Measurements from ENCODE around the gene ZNF30. TPM values are rescaled to one million over a fixed set of nuclear protein-coding genes. Genes with fewer than 3 reads are reported as not detected.
A peak's percentile ranks its signal among the peaks of the same experiment; 100 is the strongest.
"Not testable (repeated sequence)": the region's sequence is repeated elsewhere in the genome, so short reads cannot be mapped to it uniquely, and the experiment has no call there.

The ZNF30 gene
- 1 to 10 TPM; 4.1 TPM for total RNA-seq

- peak within 1 kb of the TSS; percentile 91 for H3K4me3 Mint-ChIP-seq
- ChIA-PET CTCF (interaction anchor here (0.9 to 1.6 kb wide), 9 partner anchors 34 to 287 kb away, joined by 3 to 5 read pairs (median 3); no protein-coding TSS in a partner anchor), POLR2A (interaction anchor here (0.8 to 1.1 kb wide), 3 partner anchors 9 to 76 kb away, joined by 4 to 5 read pairs (median 4); no protein-coding TSS in a partner anchor)
- peaks cover 7% of the 10 kb centered on the region for H3K9me3 Mint-ChIP-seq (ENCODE audit: insufficient read depth)
- H3K27me3 Mint-ChIP-seq (ENCODE audit: low read depth): no peaks in the 10 kb centered on the region
- ATAC-seq (peak; percentile 96), DNase-seq (peak; percentile 85)
- peak within 1 kb of the TSS; percentile 78 for H3K27ac Mint-ChIP-seq
- peaks cover 22% of the 10 kb centered on the region for H3K36me3 Mint-ChIP-seq (ENCODE audit: low read depth)
- H3K4me1 Mint-ChIP-seq (ENCODE audit: low read depth): peaks cover 13% of the 10 kb centered on the region
Measured at GRCh38 chr19:34926685-34927375, at the start of gene ZNF30. ZNF30 (plus strand) TSS chr19:34926903; CDS start chr19:34929948, 3,045 bp downstream.

- H3K27me3 Mint-ChIP-seq (ENCODE audit: low read depth): peaks cover 2% of the 10 kb centered on the region
- DNase-seq (no peak), ATAC-seq (no peak)
- H3K4me3 Mint-ChIP-seq: no peak overlapping the region
- ChIA-PET CTCF (no interaction called here), POLR2A (no interaction called here)
- H3K36me3 Mint-ChIP-seq (ENCODE audit: low read depth): no peaks in the 10 kb centered on the region
- H3K4me1 Mint-ChIP-seq (ENCODE audit: low read depth): no peaks in the 10 kb centered on the region
- H3K27ac Mint-ChIP-seq: no peak overlapping the region
- no peaks in the 10 kb centered on the region for H3K9me3 Mint-ChIP-seq (ENCODE audit: insufficient read depth)
Measured at GRCh38 chr19:34879563-34879962, 47.1 kb upstream of the ZNF30 start.

- ATAC-seq (no peak), DNase-seq (no peak)
- Mint-ChIP-seq H3K4me1 (ENCODE audit: low read depth) (no peaks in the 10 kb centered on the region), H3K27ac (no peak overlapping the region), H3K4me3 (no peak overlapping the region), H3K36me3 (ENCODE audit: low read depth) (no peaks in the 10 kb centered on the region), H3K9me3 (ENCODE audit: insufficient read depth) (no peaks in the 10 kb centered on the region), H3K27me3 (ENCODE audit: low read depth) (peaks cover 2% of the 10 kb centered on the region)
- ChIA-PET POLR2A (no interaction called here), CTCF (no interaction called here)
Measured at GRCh38 chr19:34880034-34880433, 46.7 kb upstream of the ZNF30 start.

- no peaks in the 10 kb centered on the region for H3K4me1 Mint-ChIP-seq (ENCODE audit: low read depth)
- peaks cover 2% of the 10 kb centered on the region for H3K27me3 Mint-ChIP-seq (ENCODE audit: low read depth)
- no peak for DNase-seq
- no peak overlapping the region for H3K4me3 Mint-ChIP-seq
- H3K36me3 Mint-ChIP-seq (ENCODE audit: low read depth): no peaks in the 10 kb centered on the region
- no peak overlapping the region for H3K27ac Mint-ChIP-seq
- peaks cover 9% of the 10 kb centered on the region for H3K9me3 Mint-ChIP-seq (ENCODE audit: insufficient read depth)
- ChIA-PET POLR2A (no interaction called here), CTCF (interaction anchor here (1.8 kb wide), 1 partner anchor 11 kb away, joined by 5 read pairs; no protein-coding TSS in a partner anchor)
- no peak for ATAC-seq
Measured at GRCh38 chr19:34881982-34882381, 44.7 kb upstream of the ZNF30 start.

GRCh38 chr19:34888091-34888490 is 38.6 kb upstream of the ZNF30 start:
- DNase-seq (no peak), ATAC-seq (no peak)
- Mint-ChIP-seq H3K9me3 (ENCODE audit: insufficient read depth) (peaks cover 9% of the 10 kb centered on the region), H3K27me3 (ENCODE audit: low read depth) (no peaks in the 10 kb centered on the region), H3K4me1 (ENCODE audit: low read depth) (no peaks in the 10 kb centered on the region), H3K36me3 (ENCODE audit: low read depth) (no peaks in the 10 kb centered on the region), H3K4me3 (no peak overlapping the region), H3K27ac (no peak overlapping the region)
- CTCF ChIA-PET: no interaction called here
- POLR2A ChIA-PET: no interaction called here

- no peak for DNase-seq
Measured at GRCh38 chr19:34900245-34900644, 26.5 kb upstream of the ZNF30 start.

GRCh38 chr19:34904664-34905527 is 21.8 kb upstream of the ZNF30 start:
- ChIA-PET CTCF (interaction anchor here (0.7 kb wide), 1 partner anchor 547 kb away, joined by 3 read pairs; no protein-coding TSS in a partner anchor), POLR2A (interaction anchor here (0.6 kb wide), 1 partner anchor 500 kb away, joined by 3 read pairs; no protein-coding TSS in a partner anchor)
- Mint-ChIP-seq H3K36me3 (ENCODE audit: low read depth) (peaks cover 5% of the 10 kb centered on the region), H3K9me3 (ENCODE audit: insufficient read depth) (peaks cover 16% of the 10 kb centered on the region), H3K27me3 (ENCODE audit: low read depth) (peaks cover 37% of the 10 kb centered on the region), H3K27ac (no peak overlapping the region), H3K4me3 (no peak overlapping the region), H3K4me1 (ENCODE audit: low read depth) (peaks cover 10% of the 10 kb centered on the region)
- DNase-seq (no peak), ATAC-seq (no peak)

More at GRCh38 chr19:34900245-34900644, 26.5 kb upstream of the ZNF30 start:
- H3K36me3 Mint-ChIP-seq (ENCODE audit: low read depth): peaks cover 2% of the 10 kb centered on the region
- peaks cover 4% of the 10 kb centered on the region for H3K4me1 Mint-ChIP-seq (ENCODE audit: low read depth)
- peaks cover 15% of the 10 kb centered on the region for H3K9me3 Mint-ChIP-seq (ENCODE audit: insufficient read depth)
- no peak overlapping the region for H3K27ac Mint-ChIP-seq
- no peak overlapping the region for H3K4me3 Mint-ChIP-seq
- ChIA-PET POLR2A (no interaction called here), CTCF (no interaction called here)
- ATAC-seq: no peak
- H3K27me3 Mint-ChIP-seq (ENCODE audit: low read depth): peaks cover 24% of the 10 kb centered on the region

- Mint-ChIP-seq H3K4me1 (ENCODE audit: low read depth) (peaks cover under 1% of the 10 kb centered on the region), H3K36me3 (ENCODE audit: low read depth) (no peaks in the 10 kb centered on the region), H3K9me3 (ENCODE audit: insufficient read depth) (peaks cover 2% of the 10 kb centered on the region), H3K27ac (no peak overlapping the region), H3K4me3 (no peak overlapping the region), H3K27me3 (ENCODE audit: low read depth) (peaks cover 12% of the 10 kb centered on the region)
- ChIA-PET POLR2A (no interaction called here), CTCF (no interaction called here)
- DNase-seq (no peak), ATAC-seq (no peak)
Measured at GRCh38 chr19:34910770-34911169, 15.9 kb upstream of the ZNF30 start.

GRCh38 chr19:34917144-34917543 is 9.6 kb upstream of the ZNF30 start:
- H3K36me3 Mint-ChIP-seq (ENCODE audit: low read depth); ATAC-seq; H3K27me3 Mint-ChIP-seq (ENCODE audit: low read depth); DNase-seq; POLR2A ChIA-PET; H3K27ac Mint-ChIP-seq; CTCF ChIA-PET; H3K4me1 Mint-ChIP-seq (ENCODE audit: low read depth); H3K4me3 Mint-ChIP-seq: not testable (repeated sequence)
- peaks cover 19% of the 10 kb centered on the region for H3K9me3 Mint-ChIP-seq (ENCODE audit: insufficient read depth)

GRCh38 chr19:34918190-34918589 is 8.5 kb upstream of the ZNF30 start:
- H3K27me3 Mint-ChIP-seq (ENCODE audit: low read depth): no peaks in the 10 kb centered on the region

GRCh38 chr19:34920090-34920786 is 6.5 kb upstream of the ZNF30 start:
- ATAC-seq; H3K4me3 Mint-ChIP-seq; H3K27ac Mint-ChIP-seq; DNase-seq; H3K36me3 Mint-ChIP-seq (ENCODE audit: low read depth); POLR2A ChIA-PET; H3K27me3 Mint-ChIP-seq (ENCODE audit: low read depth); CTCF ChIA-PET; H3K4me1 Mint-ChIP-seq (ENCODE audit: low read depth): not testable (repeated sequence)
- H3K9me3 Mint-ChIP-seq (ENCODE audit: insufficient read depth): peaks cover 19% of the 10 kb centered on the region

More at GRCh38 chr19:34918190-34918589, 8.5 kb upstream of the ZNF30 start:
- CTCF ChIA-PET: no interaction called here
- POLR2A ChIA-PET: interaction anchor here (0.7 kb wide), 1 partner anchor 8 kb away, joined by 4 read pairs; the partner anchor contains the start of gene ZNF30
- no peaks in the 10 kb centered on the region for H3K4me1 Mint-ChIP-seq (ENCODE audit: low read depth)
- DNase-seq (no peak), ATAC-seq (no peak)
- no peak overlapping the region for H3K27ac Mint-ChIP-seq
- H3K4me3 Mint-ChIP-seq: no peak overlapping the region
- no peaks in the 10 kb centered on the region for H3K36me3 Mint-ChIP-seq (ENCODE audit: low read depth)
- peaks cover 19% of the 10 kb centered on the region for H3K9me3 Mint-ChIP-seq (ENCODE audit: insufficient read depth)
